ENCODE data around the gene FAM240B. TPM values are rescaled to one million over a fixed set of nuclear protein-coding genes. Genes with fewer than 3 reads are reported as not detected.

FAM240B gene
- total and polyA plus RNA-seq, 10 of the 15 experiments (the other 5 are each of a cell fraction or from before 2014, with no cell fraction given), result not detected

- no peaks in the 10 kb centered on the region for H3K9me3 ChIP-seq (replicated peaks; ENCODE audit: control insufficient read depth, insufficient read depth, low read length)
- no peaks in the 10 kb centered on the region for H4K20me1 ChIP-seq (ENCODE audit: control insufficient read depth, insufficient read depth)
- no peak overlapping the region for H3K4me3 ChIP-seq
- 12% methylated on average over 7 of the region's 7 CpGs for WGBS (ENCODE audit: insufficient coverage, insufficient replicate concordance, low lambda C conversion rate, missing lambda C conversion rate)
- intact Hi-C loops (cut with micrococcal nuclease; ENCODE audit: unreplicated experiment), result no loop called here
- H3K27me3 ChIP-seq (replicated peaks in 1 of 2; ENCODE audit: control insufficient read depth in 2 of 2, insufficient read depth in 2 of 2, low read length in 1 of 2), result no peaks in the 10 kb centered on the region
- H3K4me2 ChIP-seq (ENCODE audit: control insufficient read depth, insufficient read depth), result no peak overlapping the region
- in situ Hi-C loops (cut with MboI), result loop anchor here (25.0 kb wide), 1 partner anchor 787 kb away; the partner anchor contains the start of gene SLC25A51
- DNase-seq (ENCODE audit: low read depth, low spot score) (no peak), ATAC-seq (no peak), FAIRE-seq (no peak)
- no peak overlapping the region for H2AFZ ChIP-seq (ENCODE audit: control insufficient read depth, low read depth, low read length)
- TF ChIP-seq IKZF1 (conservative IDR thresholded peaks at IDR 0.05) (0 out of 2 replicates have a peak, but pooled peaks have one; percentile 28), SPI1 (IDR thresholded peaks at IDR 0.05; ENCODE audit: borderline replicate concordance, insufficient read depth, low read depth, low read length) (no peak)
- no peaks in the 10 kb centered on the region for H3K36me3 ChIP-seq (ENCODE audit: control insufficient read depth in 2 of 2, insufficient read depth in 2 of 2, low read length in 1 of 2)
- POLR2A ChIA-PET, result no interaction called here
- BruUV-seq (replicated peaks), result no TSS peak
- H3K4me1 ChIP-seq (ENCODE audit: control insufficient read depth, insufficient read depth, low read length), result no peaks in the 10 kb centered on the region
- CTCF ChIA-PET, result interaction anchor here (0.9 to 2.0 kb wide), 2 partner anchors 12 to 27 kb away, joined by 3 to 5 read pairs; no protein-coding TSS in a partner anchor
- SMC1A ChIA-PET (ENCODE audit: uncharacterized antibody, unreplicated experiment), result interaction anchor here (2.8 to 3.4 kb wide), 2 partner anchors 9 to 28 kb away, joined by 9 to 12 read pairs; no protein-coding TSS in a partner anchor
- no peaks in the 10 kb centered on the region for H3K79me2 ChIP-seq (ENCODE audit: control insufficient read depth, insufficient read depth, low read length)
- no peak overlapping the region for H3K9ac ChIP-seq (ENCODE audit: control insufficient read depth, insufficient read depth, low read length)
- no peak overlapping the region for H3K27ac ChIP-seq (ENCODE audit: control insufficient read depth, insufficient read depth)
- RAD21 ChIA-PET (ENCODE audit: unreplicated experiment), result interaction anchor here (1.0 to 2.0 kb wide), 3 partner anchors 9 to 49 kb away, joined by 3 to 5 read pairs (median 4); no protein-coding TSS in a partner anchor
Observed at GRCh38 chr9:38699337-38699736, 20.6 kb downstream of the FAM240B start.

GRCh38 chr9:38697776-38698300, 22.1 kb downstream of the FAM240B start:
- SMC1A ChIA-PET (ENCODE audit: uncharacterized antibody, unreplicated experiment), result interaction anchor here (0.8 to 3.4 kb wide), 7 partner anchors 8 to 48 kb away, joined by 3 to 12 read pairs (median 6); no protein-coding TSS in a partner anchor
- H3K4me3 ChIP-seq, result no peak overlapping the region
- H3K27ac ChIP-seq (ENCODE audit: control insufficient read depth, insufficient read depth), result no peak overlapping the region
- TF ChIP-seq SUZ12 (IDR thresholded peaks at IDR 0.05; ENCODE audit: unreplicated experiment) (no peak), PAX5 (IDR thresholded peaks at IDR 0.05; ENCODE audit: borderline replicate concordance, low read depth, low read length) (no peak), MTA2 (IDR thresholded peaks at IDR 0.05; ENCODE audit: low read depth) (no peak)
- FAIRE-seq (no peak), DNase-seq (ENCODE audit: low read depth, low spot score) (no peak), ATAC-seq (no peak)
- no peaks in the 10 kb centered on the region for H3K9me3 ChIP-seq (replicated peaks; ENCODE audit: control insufficient read depth, insufficient read depth, low read length)
- no peak overlapping the region for H3K9ac ChIP-seq (ENCODE audit: control insufficient read depth, insufficient read depth, low read length)
- CTCF ChIA-PET, result interaction anchor here (0.7 to 1.4 kb wide), 3 partner anchors 10 to 26 kb away, joined by 3 to 4 read pairs (median 4); no protein-coding TSS in a partner anchor
- in situ Hi-C loops (cut with MboI) (loop anchor here (25.0 kb wide), 1 partner anchor 786 kb away; the partner anchor contains the start of gene SLC25A51), intact Hi-C loops (cut with micrococcal nuclease; ENCODE audit: unreplicated experiment) (no loop called here)
- H3K4me1 ChIP-seq (ENCODE audit: control insufficient read depth, insufficient read depth, low read length), result no peaks in the 10 kb centered on the region
- WGBS (ENCODE audit: insufficient coverage, insufficient replicate concordance, low lambda C conversion rate, missing lambda C conversion rate), result 3% methylated on average over 2 of the region's 2 CpGs
- no TSS peak for BruUV-seq (replicated peaks)
- RAD21 ChIA-PET (ENCODE audit: unreplicated experiment), result interaction anchor here (1.7 kb wide), 1 partner anchor 8 kb away, joined by 5 read pairs; no protein-coding TSS in a partner anchor
- H2AFZ ChIP-seq (ENCODE audit: control insufficient read depth, low read depth, low read length), result no peak overlapping the region
- POLR2A ChIA-PET, result interaction anchor here (0.6 kb wide), 1 partner anchor 22 kb away, joined by 3 read pairs; no protein-coding TSS in a partner anchor
- H3K79me2 ChIP-seq (ENCODE audit: control insufficient read depth, insufficient read depth, low read length), result no peaks in the 10 kb centered on the region
- H3K4me2 ChIP-seq (ENCODE audit: control insufficient read depth, insufficient read depth), result no peak overlapping the region
- H4K20me1 ChIP-seq (ENCODE audit: control insufficient read depth, insufficient read depth), result no peaks in the 10 kb centered on the region
- H3K36me3 ChIP-seq (ENCODE audit: control insufficient read depth in 2 of 2, insufficient read depth in 2 of 2, low read length in 1 of 2), result no peaks in the 10 kb centered on the region
- H3K27me3 ChIP-seq (replicated peaks in 1 of 2; ENCODE audit: control insufficient read depth in 2 of 2, insufficient read depth in 2 of 2, low read length in 1 of 2), result no peaks in the 10 kb centered on the region
